Measurements from ENCODE around the gene CWC22. TPM values are rescaled to one million over a fixed set of nuclear protein-coding genes. Genes with fewer than 3 reads are reported as not detected.

The CWC22 gene
- total and polyA plus RNA-seq, 2 of the 8 experiments (the other 6 are each of a cell fraction or from before 2014, with no cell fraction given), result 3.7 to 34.0 TPM

DNA sequence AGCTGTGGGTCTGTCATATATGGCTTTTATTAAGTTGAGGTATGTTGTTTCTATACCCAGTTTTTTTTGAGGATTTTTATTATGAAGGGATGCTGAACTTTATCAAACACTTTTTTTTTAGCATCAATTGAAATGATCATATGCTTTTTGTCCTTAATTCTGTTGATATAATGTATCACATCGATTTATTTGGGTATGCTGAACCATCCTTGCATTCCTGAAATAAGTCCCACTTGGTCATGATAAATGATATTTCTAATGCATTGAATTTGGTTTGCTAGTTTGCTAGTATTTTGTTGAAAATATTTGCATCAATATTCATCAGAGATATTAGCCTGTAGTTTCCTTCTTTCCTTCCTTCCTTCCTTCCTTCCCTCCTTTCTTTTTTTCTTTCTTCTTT is 22.5 kb upstream of the CWC22 start:
- Histone ChIP-seq H3K9me3 (ENCODE audit: insufficient read depth in 2 of 2, low read depth in 1 of 2, low read length in 1 of 2) (no peaks in the 10 kb centered on the region; a peak in 1 of 4 replicates), H3K18ac (ENCODE audit: extremely low read depth, low read length) (no peak overlapping the region), H4K5ac (ENCODE audit: insufficient read length, low read depth, low read length) (no peak overlapping the region), H2BK15ac (ENCODE audit: low read length) (no peak overlapping the region), H2BK5ac (ENCODE audit: low read depth, low read length) (no peak overlapping the region), H3K9ac (replicated peaks in 1 of 4; ENCODE audit: extremely low read depth in 1 of 4, low read depth in 3 of 4, low read length in 3 of 4) (no peak overlapping the region), H3K4me2 (ENCODE audit: insufficient read depth in 1 of 2, low read depth in 2 of 2, low read length in 2 of 2) (no peak overlapping the region), H3K4me3 (ENCODE audit: extremely low read depth in 1 of 4, insufficient read depth in 2 of 4, low read depth in 3 of 4, low read length in 4 of 4) (no peak overlapping the region), H2AK5ac (ENCODE audit: low read depth, low read length) (no peak overlapping the region), H3K23me2 (ENCODE audit: low read depth, low read length) (no peaks in the 10 kb centered on the region), H2BK20ac (ENCODE audit: low read length) (no peak overlapping the region), H3K23ac (ENCODE audit: insufficient read length) (no peak overlapping the region), H3K79me2 (ENCODE audit: control insufficient read depth in 1 of 2, insufficient read depth in 2 of 2, low read length in 2 of 2) (no peaks in the 10 kb centered on the region), H3K4ac (replicated peaks; ENCODE audit: insufficient read length, low read depth, low read length) (no peak overlapping the region), H4K91ac (replicated peaks; ENCODE audit: insufficient read length, low read length) (no peak overlapping the region), H3K27me3 (replicated peaks in 1 of 4; ENCODE audit: control insufficient read depth in 3 of 4, extremely low read depth in 1 of 4, insufficient read depth in 3 of 4, low read length in 3 of 4) (no peaks in the 10 kb centered on the region), H3K36me3 (ENCODE audit: control insufficient read depth in 2 of 4, insufficient read depth in 4 of 4, low read length in 3 of 4) (no peaks in the 10 kb centered on the region), H3K14ac (ENCODE audit: insufficient read length) (no peak overlapping the region), H3K79me1 (ENCODE audit: low read depth, low read length) (no peaks in the 10 kb centered on the region), H3K27ac (ENCODE audit: low read depth, low read length) (no peak overlapping the region), H2BK12ac (ENCODE audit: low read depth, low read length) (no peak overlapping the region), H4K20me1 (replicated peaks in 1 of 2; ENCODE audit: control insufficient read depth in 1 of 2, insufficient read depth in 2 of 2, low read length in 2 of 2) (no peaks in the 10 kb centered on the region), H4K8ac (ENCODE audit: extremely low read depth, insufficient read depth, low read length) (no peak overlapping the region), H3K56ac (replicated peaks; ENCODE audit: insufficient read length, low read depth, low read length) (no peak overlapping the region), H2BK120ac (replicated peaks; ENCODE audit: low read depth, low read length) (no peak overlapping the region), H2AFZ (ENCODE audit: low read length) (no peak overlapping the region), H3K4me1 (replicated peaks in 1 of 4; ENCODE audit: control insufficient read depth in 3 of 4, insufficient read depth in 4 of 4, low read length in 3 of 4) (peaks cover 0 to 8% (median 4%) of the 10 kb centered on the region in 4 experiments; a peak in 4 of 7 replicates)
- TF ChIP-seq ZNF274 (IDR thresholded peaks at IDR 0.05; ENCODE audit: borderline replicate concordance, extremely low read depth, low read length) (no peak), POU5F1 (IDR thresholded peaks at IDR 0.05; ENCODE audit: low read depth, low read length) (no peak), FOSL1 (IDR thresholded peaks at IDR 0.05; ENCODE audit: insufficient read depth, low read depth, low read length) (no peak), PHF8 (conservative IDR thresholded peaks at IDR 0.05; ENCODE audit: low read depth, low read length) (no peak), SP4 (IDR thresholded peaks at IDR 0.05; ENCODE audit: low read length) (no peak)
- ChIA-PET POLR2A (ENCODE audit: partially characterized antibody) (no interaction called here), CTCF (ENCODE audit: partially characterized antibody) (no interaction called here)
- DNase-seq (ENCODE audit: low read depth in 1 of 2, low spot score in 2 of 2), result no peak
- no peak for FAIRE-seq
- 85% methylated on average over 1 of the region's 1 CpG; no CpG with 5 or more reads in 1 of the 2 experiments for WGBS, 2 experiments (ENCODE audit: extremely low coverage in 1 of 2, insufficient coverage in 1 of 2, insufficient read length in 1 of 2, insufficient replicate concordance in 2 of 2, low coverage in 1 of 2, low lambda C conversion rate in 2 of 2, missing lambda C conversion rate in 1 of 2)

Measured in H1 (cell line).